Lung (tissue), 16 donors: ENCODE measurements around the gene ZNF410. TPM values are rescaled to one million over a fixed set of nuclear protein-coding genes. Genes with fewer than 3 reads are reported as not detected.
"Not testable (repeated sequence)": the region's sequence is repeated elsewhere in the genome, so short reads cannot be mapped to it uniquely, and the experiment has no call there.

Source experiments
- ATAC-seq: fragments of 200-7000 bp; cut with Tn5 transposase; one replicate; pipeline ENCODE4 v1.9.1; 2020; ENCODE audit warnings: moderate number of reproducible peaks; ENCODE audit not compliant: insufficient read depth, low FRiP score
- DNase-seq, 3 donors: peaks; one replicate each; pipeline ENCODE4 v3.0.0-alpha.2; 2013 to 2017
- H3K27ac ChIP-seq, 2 donors: one replicate each; pipeline ENCODE4 v1.5.1; 2013; ENCODE audit warnings: mild to moderate bottlenecking in 2 of 2, moderate library complexity in 2 of 2, control low read depth in 1 of 2, inconsistent platforms in 1 of 2, low read depth in 1 of 2, low read length in 1 of 2
- H3K27me3 ChIP-seq, 3 donors: one replicate each; pipeline ENCODE4 v1.5.1; 2013; ENCODE audit warnings: low read length in 2 of 3; ENCODE audit not compliant: control insufficient read depth in 3 of 3, insufficient read depth in 3 of 3
- H3K36me3 ChIP-seq, 4 donors: one replicate each; pipeline ENCODE4 v1.5.1; 2013; ENCODE audit warnings: low read length in 4 of 4, mild to moderate bottlenecking in 1 of 4, moderate library complexity in 1 of 4; ENCODE audit not compliant: control insufficient read depth in 4 of 4, insufficient read depth in 4 of 4
- H3K4me1 ChIP-seq, 5 donors: one replicate each; pipeline ENCODE4 v1.5.1; 2013; ENCODE audit warnings: low read length in 5 of 5, mild to moderate bottlenecking in 2 of 5, moderate library complexity in 1 of 5; ENCODE audit not compliant: control insufficient read depth in 5 of 5, insufficient read depth in 5 of 5
- H3K4me3 ChIP-seq: one replicate; pipeline ENCODE4 v1.5.1; 2013; ENCODE audit warnings: mild to moderate bottlenecking, control low read depth, moderate library complexity
- H3K9ac ChIP-seq, 2 donors: one replicate each; pipeline ENCODE4 v1.5.1; 2013; ENCODE audit warnings: low read length in 2 of 2, control low read depth in 1 of 2; ENCODE audit not compliant: insufficient read depth in 1 of 2
- H3K9me3 ChIP-seq, 4 donors: one replicate each; pipeline ENCODE4 v1.5.1; 2013; ENCODE audit warnings: low read length in 3 of 4, mild to moderate bottlenecking in 1 of 4, moderate library complexity in 1 of 4; ENCODE audit not compliant: control insufficient read depth in 4 of 4, insufficient read depth in 3 of 4
- WGBS, 2 donors: extraction: QIAGEN DNeasy Blood & Tissue Kit; methylation state at CpG; one replicate each; pipeline ENCODE4 v1.1.7; 2013; 5-methylcytosine and 5-hydroxymethylcytosine counted together
- long read RNA-seq, 5 donors: transcript quantifications; one replicate each; lab custom pipeline, GENCODE V29; 2026
- polyA plus RNA-seq, 2 donors: library from polyadenylated mRNA; stranded (reverse); fragments of 200-250 nt; gene quantifications; one replicate each; pipeline ENCODE4 v1.2.1, GENCODE V29; 2013
- total RNA-seq, 2 donors: library from RNA; depleted of rRNA in 1 of 2; stranded (reverse); fragments of >200 nt in 1 of 2; gene quantifications; one replicate each; pipeline ENCODE4 v1.2.1, GENCODE V29; 2014 to 2021
- TF ChIP-seq, protein P1 (sequence below): IDR thresholded peaks from 2 replicates; pipeline ENCODE4 v1.5.1; 2012; ENCODE audit warnings: mild to moderate bottlenecking; ENCODE audit errors: control extremely low read depth, extremely low read depth
- donor health status: control.
- donor health status: control.
- donor health status: Bipolar disorder and iron deficiency.
- donor health status: healthy.
- donor health status: DM: yes; HTN: yes; CAD: no.

The ZNF410 gene, protein sequence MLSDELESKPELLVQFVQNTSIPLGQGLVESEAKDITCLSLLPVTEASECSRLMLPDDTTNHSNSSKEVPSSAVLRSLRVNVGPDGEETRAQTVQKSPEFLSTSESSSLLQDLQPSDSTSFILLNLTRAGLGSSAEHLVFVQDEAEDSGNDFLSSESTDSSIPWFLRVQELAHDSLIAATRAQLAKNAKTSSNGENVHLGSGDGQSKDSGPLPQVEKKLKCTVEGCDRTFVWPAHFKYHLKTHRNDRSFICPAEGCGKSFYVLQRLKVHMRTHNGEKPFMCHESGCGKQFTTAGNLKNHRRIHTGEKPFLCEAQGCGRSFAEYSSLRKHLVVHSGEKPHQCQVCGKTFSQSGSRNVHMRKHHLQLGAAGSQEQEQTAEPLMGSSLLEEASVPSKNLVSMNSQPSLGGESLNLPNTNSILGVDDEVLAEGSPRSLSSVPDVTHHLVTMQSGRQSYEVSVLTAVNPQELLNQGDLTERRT
- 10 to 100 TPM; 39.2 to 76.1 TPM for total RNA-seq
- 10 to 100 TPM; 31.5 to 31.6 TPM for polyA plus RNA-seq
- long read RNA-seq, donor 1, transcript ZNF410-211 (12 exons, 2,601 nt), result major isoform, 6 of 8 reads
- long read RNA-seq, donor 1, partial matches to known transcripts, result 0 of 8 reads
- long read RNA-seq, donor 1, other reads (novel, unspliced or antisense), result 0 of 8 reads
- long read RNA-seq, donor 2, partial matches to known transcripts, result 0 of 1 reads
- long read RNA-seq, donor 2, other reads (novel, unspliced or antisense), result 0 of 1 reads
- long read RNA-seq, donor 3, partial matches to known transcripts, result 0 of 3 reads
- long read RNA-seq, donor 3, other reads (novel, unspliced or antisense), result 0 of 3 reads
- long read RNA-seq, donor 4, partial matches to known transcripts, result 0 of 2 reads
- long read RNA-seq, donor 4, other reads (novel, unspliced or antisense), result 0 of 2 reads
- long read RNA-seq, donor 5, transcript ZNF410-211 (12 exons, 2,601 nt), result major isoform, 8 of 9 reads
- long read RNA-seq, donor 5, partial matches to known transcripts, result 0 of 9 reads
- long read RNA-seq, donor 5, other reads (novel, unspliced or antisense), result 0 of 9 reads

DNA sequence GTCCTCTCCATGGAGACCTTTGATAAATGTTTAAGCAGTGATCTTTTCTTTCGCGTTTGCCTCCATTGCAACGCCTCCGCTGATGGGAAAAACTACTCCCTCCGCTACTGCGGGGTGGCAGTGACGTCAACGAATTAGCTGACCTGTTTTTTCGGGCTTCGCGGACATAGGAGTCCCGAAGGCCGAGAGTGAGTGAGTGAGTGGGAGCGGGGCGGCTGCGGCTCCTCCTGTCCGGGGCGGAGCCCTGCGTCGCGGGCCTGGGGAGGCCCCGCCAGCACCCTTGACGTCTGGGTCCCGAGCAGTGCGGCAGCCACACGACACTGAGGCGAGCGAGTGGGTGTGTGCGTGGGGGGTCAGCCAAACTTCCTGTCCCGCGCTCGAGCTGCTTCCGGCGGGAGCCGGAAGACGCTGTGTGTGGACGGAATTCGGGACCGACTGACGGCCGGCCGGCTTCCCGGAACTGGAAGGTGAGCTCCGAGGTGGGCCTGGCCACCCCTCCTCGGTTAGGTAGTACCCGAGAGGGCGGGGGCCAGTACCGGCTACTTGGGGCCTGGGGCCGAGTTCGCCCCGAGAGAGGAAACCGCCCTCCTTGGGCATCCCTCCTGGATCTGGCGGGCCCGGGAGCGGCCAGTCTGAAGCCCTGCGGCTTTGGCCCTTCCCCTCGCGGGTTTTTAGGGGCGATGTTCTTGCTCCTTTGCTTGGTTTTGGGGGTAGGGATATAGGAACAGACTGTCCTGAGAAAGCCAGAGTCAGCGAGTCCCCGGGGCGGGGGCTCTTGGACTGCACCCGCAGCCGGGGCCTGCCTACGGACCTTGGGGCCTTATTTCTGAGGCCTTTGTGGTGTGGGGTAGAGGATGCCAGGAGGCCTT lies at the start of gene ZNF410:
Gene ZNF410, plus strand, starts transcription at position 411 of the 869 bp plus-strand sequence. CDS start 5,317 bp downstream, outside the sequence.
- H3K4me3 ChIP-seq, result peak within 1 kb of the TSS; percentile 87
- peak; percentile 99 for ATAC-seq
- H3K27me3 ChIP-seq, result no peaks in the 10 kb centered on the region
- DNase-seq, result peak; percentile 97 to 98 (median 97)
- no peaks in the 10 kb centered on the region for H3K9me3 ChIP-seq
- peak within 1 kb of the TSS; percentile 91 to 97 for H3K27ac ChIP-seq
- WGBS, 2 donors, result 0% methylated on average over 62 to 65 of the region's 65 CpGs
- H3K36me3 ChIP-seq, result no peaks in the 10 kb centered on the region
- TF ChIP-seq, protein P1, sequence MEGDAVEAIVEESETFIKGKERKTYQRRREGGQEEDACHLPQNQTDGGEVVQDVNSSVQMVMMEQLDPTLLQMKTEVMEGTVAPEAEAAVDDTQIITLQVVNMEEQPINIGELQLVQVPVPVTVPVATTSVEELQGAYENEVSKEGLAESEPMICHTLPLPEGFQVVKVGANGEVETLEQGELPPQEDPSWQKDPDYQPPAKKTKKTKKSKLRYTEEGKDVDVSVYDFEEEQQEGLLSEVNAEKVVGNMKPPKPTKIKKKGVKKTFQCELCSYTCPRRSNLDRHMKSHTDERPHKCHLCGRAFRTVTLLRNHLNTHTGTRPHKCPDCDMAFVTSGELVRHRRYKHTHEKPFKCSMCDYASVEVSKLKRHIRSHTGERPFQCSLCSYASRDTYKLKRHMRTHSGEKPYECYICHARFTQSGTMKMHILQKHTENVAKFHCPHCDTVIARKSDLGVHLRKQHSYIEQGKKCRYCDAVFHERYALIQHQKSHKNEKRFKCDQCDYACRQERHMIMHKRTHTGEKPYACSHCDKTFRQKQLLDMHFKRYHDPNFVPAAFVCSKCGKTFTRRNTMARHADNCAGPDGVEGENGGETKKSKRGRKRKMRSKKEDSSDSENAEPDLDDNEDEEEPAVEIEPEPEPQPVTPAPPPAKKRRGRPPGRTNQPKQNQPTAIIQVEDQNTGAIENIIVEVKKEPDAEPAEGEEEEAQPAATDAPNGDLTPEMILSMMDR, result no peak
- H3K4me1 ChIP-seq, result peaks cover 0 to 16% (median 11%) of the 10 kb centered on the region in 5 donors
- peak within 1 kb of the TSS; percentile 97 to 98 for H3K9ac ChIP-seq

DNA sequence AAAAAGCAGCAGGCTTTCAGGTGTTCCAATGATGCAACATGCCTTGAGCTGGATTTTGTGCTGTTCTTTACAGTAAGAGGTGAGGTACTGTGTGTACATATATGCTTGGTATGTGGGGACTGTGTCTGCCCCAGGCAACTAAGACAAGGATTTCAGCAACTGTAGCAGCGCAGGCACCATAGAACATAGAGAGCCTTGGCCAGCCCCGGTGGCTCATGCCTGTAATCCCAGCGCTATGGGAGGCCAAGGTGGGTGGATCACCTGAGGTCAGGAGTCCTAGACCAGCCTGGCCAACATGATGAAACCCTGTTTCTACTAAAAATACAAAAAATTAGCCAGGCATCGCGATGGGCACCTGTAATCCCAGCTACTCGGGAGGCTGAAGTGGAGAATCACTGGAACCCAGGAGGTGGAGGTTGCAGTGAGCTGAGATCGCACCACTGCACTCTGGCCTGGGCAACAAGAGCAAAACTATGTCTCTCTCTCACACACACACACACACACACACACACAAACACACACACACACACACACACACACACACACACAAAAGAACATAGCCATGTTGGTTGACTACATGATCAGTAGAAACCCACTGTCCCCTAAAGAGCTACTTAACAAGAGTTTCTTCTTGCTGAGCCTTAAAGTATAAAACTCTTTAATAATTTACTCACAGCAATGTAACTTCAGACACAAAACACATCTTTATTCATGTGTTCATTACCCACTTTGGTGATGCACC lies 48.2 kb upstream of the ZNF410 start:
- H3K4me3 ChIP-seq, H3K27ac ChIP-seq, ATAC-seq, H3K9ac ChIP-seq, H3K36me3 ChIP-seq, H3K9me3 ChIP-seq, H3K27me3 ChIP-seq: not testable (repeated sequence)
- peaks cover 0 to 10% (median 2%) of the 10 kb centered on the region in 5 donors for H3K4me1 ChIP-seq
- WGBS, 2 donors, result 88 to 92% methylated on average over 7 of the region's 7 CpGs
- DNase-seq, result peak in 1 of 3 donors; percentile 45

DNA sequence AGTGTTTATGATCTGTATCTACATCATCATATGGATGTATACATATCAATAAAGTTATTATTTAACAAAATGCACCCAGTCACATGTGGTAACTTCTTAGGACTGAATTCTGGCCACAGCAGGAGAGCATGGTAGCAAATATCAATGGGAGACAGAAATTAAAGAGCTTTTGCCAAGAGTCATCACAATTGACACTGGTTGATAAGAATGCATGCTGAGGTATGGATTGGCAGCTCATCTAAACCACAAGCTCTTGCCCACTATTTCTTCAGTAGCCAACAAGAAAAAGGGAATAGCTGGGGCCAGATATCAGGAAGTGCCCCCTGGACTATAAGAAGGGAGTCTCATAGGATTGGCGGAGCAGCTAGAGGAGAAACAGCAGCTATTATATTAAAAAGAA lies 44.5 kb upstream of the ZNF410 start:
- no peaks in the 10 kb centered on the region for H3K4me1 ChIP-seq
- ATAC-seq, result no peak
- 80 to 97% methylated on average over 1 of the region's 1 CpG for WGBS, 2 donors

More for the DNA sequence above, 44.5 kb upstream of the ZNF410 start:
- Histone ChIP-seq H3K27me3 (no peaks in the 10 kb centered on the region), H3K4me3 (no peak overlapping the region), H3K36me3 (no peaks in the 10 kb centered on the region), H3K9ac (no peak overlapping the region), H3K9me3 (no peaks in the 10 kb centered on the region), H3K27ac (no peak overlapping the region)
- TF ChIP-seq, protein P1, result no peak
- DNase-seq, result no peak
